ENCODE results near the gene MYO5B.

- TF ChIP-seq CTCF (IDR thresholded peaks at IDR 0.05) (no peak), POLR2A (IDR thresholded peaks at IDR 0.05) (no peak)
Measured at GRCh38 chr18:50013363-50014138, 181.4 kb downstream of the MYO5B start.
